ENCODE data around the gene LAMA5.
A peak's percentile ranks its signal among the peaks of the same experiment; 100 is the strongest.

DNA sequence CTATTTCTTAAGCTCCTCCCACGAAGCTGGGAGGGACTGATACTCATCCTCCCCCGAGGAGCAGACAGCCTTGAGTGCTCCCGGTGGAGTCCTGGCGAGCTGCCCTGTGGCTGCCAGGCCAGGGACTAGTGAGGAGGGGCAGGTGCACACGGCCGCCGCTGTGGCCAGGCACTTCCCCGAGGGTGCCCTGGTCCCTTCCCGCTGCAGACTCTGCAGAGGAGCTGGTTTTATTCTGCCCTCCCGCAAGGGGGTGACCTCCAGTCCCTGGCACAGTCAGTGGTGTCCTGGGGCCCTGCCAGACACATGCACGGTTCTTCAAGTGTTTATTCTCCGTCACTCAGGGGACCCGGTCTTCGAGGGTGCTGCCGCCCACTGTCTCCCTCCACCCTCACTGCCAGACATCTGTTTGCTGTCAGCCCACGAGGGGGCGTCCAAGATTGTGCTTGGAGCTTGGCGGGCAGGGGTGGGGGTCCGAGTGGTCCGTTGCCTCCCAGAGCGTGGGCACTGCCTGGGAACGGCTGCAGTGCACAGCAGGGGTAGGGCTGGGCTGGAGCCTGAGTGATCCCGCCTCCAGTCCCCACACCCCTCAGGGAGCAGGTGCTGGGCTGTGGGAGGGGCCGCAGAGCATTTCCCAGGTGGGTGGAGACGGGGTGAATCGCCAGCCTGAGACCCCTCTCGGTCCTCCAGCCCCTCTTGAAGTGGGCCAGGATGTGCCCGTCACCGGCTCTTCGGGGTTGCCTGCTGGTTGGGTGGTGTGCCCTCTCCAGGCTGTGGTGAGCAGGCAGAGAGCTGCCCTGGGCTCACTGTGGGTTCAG lies 43.0 kb upstream of the LAMA5 start:
- TF ChIP-seq CTCF (conservative IDR thresholded peaks at IDR 0.05 in 1 of 2, IDR thresholded peaks at IDR 0.05 in 1 of 2; ENCODE audit: extremely low read depth in 1 of 2, insufficient read depth in 1 of 2, low read depth in 1 of 2, low read length in 2 of 2), result peak; percentile 16 to 66
- no peak for TF ChIP-seq EZH2 (IDR thresholded peaks at IDR 0.05; ENCODE audit: borderline replicate concordance, low read length)

Data from mammary epithelial cell (primary cell).